Measurements from ENCODE around the gene CFAP46. TPM values are rescaled to one million over a fixed set of nuclear protein-coding genes. Genes with fewer than 3 reads are reported as not detected.

The CFAP46 gene
- total and polyA plus RNA-seq, 9 of the 15 experiments (the other 6 are each of a cell fraction or from before 2014, with no cell fraction given), result not detected

- Histone ChIP-seq H3K27ac (ENCODE audit: extremely low read depth, low read depth, low read length) (no peak overlapping the region), H3K27me3 (ENCODE audit: control insufficient read depth in 2 of 2, insufficient read depth in 2 of 2, low read length in 2 of 2) (peaks cover 0 to 22% of the 10 kb centered on the region in 2 experiments; a peak in 2 of 5 replicates), H3K9me3 (replicated peaks; ENCODE audit: control insufficient read depth, insufficient read depth, low read depth, low read length) (no peaks in the 10 kb centered on the region), H3K4me3 (no peak overlapping the region), H3K9me1 (ENCODE audit: control insufficient read depth, insufficient read depth, low read length) (no peaks in the 10 kb centered on the region), H3K36me3 (ENCODE audit: control insufficient read depth, insufficient read depth, low read length) (no peaks in the 10 kb centered on the region), H3K79me2 (ENCODE audit: control insufficient read depth, insufficient read depth, low read length) (no peaks in the 10 kb centered on the region), H3K4me2 (ENCODE audit: insufficient read depth, low read length) (no peak overlapping the region), H2AFZ (ENCODE audit: low read depth, low read length) (no peak overlapping the region), H4K20me1 (replicated peaks; ENCODE audit: control insufficient read depth, insufficient read depth, low read length) (no peaks in the 10 kb centered on the region), H3K9ac (ENCODE audit: insufficient read depth in 1 of 2, low read depth in 2 of 2, low read length in 2 of 2) (no peak overlapping the region), H3K4me1 (replicated peaks in 1 of 2; ENCODE audit: control insufficient read depth in 2 of 2, insufficient read depth in 2 of 2, low read length in 2 of 2) (peaks cover 0 to 4% of the 10 kb centered on the region in 2 experiments; a peak in 2 of 5 replicates)
- no peak for ATAC-seq
- BruUV-seq (replicated peaks), result no TSS peak
- CTCF ChIA-PET (ENCODE audit: low intra/inter-chr PET ratio), result no interaction called here
- WGBS (ENCODE audit: insufficient coverage, low coverage, missing lambda C conversion rate), result 0% methylated on average over 11 of the region's 16 CpGs
- in situ Hi-C loops (cut with MboI) (no loop called here), intact Hi-C loops (cut with micrococcal nuclease) (no loop called here)
- POLR2A ChIA-PET, result interaction anchor here (1.2 kb wide), 1 partner anchor 26 kb away, joined by 4 read pairs; no protein-coding TSS in a partner anchor
- DNase-seq (ENCODE audit: extremely low read depth in 1 of 4, low spot score in 3 of 4), result no peak
- FAIRE-seq, result no peak
- no peak for TF ChIP-seq FOXA1 (IDR thresholded peaks at IDR 0.05; ENCODE audit: borderline replicate concordance)
- no peak for TF ChIP-seq CHD1 (IDR thresholded peaks at IDR 0.05; ENCODE audit: low read length)
- TF ChIP-seq POLR2B (IDR thresholded peaks at IDR 0.05; ENCODE audit: low read depth, partially characterized antibody), result no peak
- TF ChIP-seq TBL1XR1 (IDR thresholded peaks at IDR 0.05; ENCODE audit: low read length in 2 of 2), result no peak
- no peak for TF ChIP-seq TAF9B (IDR thresholded peaks at IDR 0.05; ENCODE audit: partially characterized antibody)
- TF ChIP-seq NCOA1 (IDR thresholded peaks at IDR 0.05; ENCODE audit: low read depth), result no peak
- TF ChIP-seq IFI16 (CRISPR knock-in tag; IDR thresholded peaks at IDR 0.05), result no peak
- TF ChIP-seq, protein P1, sequence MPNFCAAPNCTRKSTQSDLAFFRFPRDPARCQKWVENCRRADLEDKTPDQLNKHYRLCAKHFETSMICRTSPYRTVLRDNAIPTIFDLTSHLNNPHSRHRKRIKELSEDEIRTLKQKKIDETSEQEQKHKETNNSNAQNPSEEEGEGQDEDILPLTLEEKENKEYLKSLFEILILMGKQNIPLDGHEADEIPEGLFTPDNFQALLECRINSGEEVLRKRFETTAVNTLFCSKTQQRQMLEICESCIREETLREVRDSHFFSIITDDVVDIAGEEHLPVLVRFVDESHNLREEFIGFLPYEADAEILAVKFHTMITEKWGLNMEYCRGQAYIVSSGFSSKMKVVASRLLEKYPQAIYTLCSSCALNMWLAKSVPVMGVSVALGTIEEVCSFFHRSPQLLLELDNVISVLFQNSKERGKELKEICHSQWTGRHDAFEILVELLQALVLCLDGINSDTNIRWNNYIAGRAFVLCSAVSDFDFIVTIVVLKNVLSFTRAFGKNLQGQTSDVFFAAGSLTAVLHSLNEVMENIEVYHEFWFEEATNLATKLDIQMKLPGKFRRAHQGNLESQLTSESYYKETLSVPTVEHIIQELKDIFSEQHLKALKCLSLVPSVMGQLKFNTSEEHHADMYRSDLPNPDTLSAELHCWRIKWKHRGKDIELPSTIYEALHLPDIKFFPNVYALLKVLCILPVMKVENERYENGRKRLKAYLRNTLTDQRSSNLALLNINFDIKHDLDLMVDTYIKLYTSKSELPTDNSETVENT (CRISPR knock-in tag; IDR thresholded peaks at IDR 0.05), result no peak
- no peak for TF ChIP-seq TAF15 (IDR thresholded peaks at IDR 0.05; ENCODE audit: low read depth, low read length)
- TF ChIP-seq ZSCAN29 (IDR thresholded peaks at IDR 0.05), result no peak
- no peak for TF ChIP-seq HMG20B (CRISPR knock-in tag; IDR thresholded peaks at IDR 0.05)
- no peak for TF ChIP-seq ZNF184 (CRISPR knock-in tag; IDR thresholded peaks at IDR 0.05)
Measured at GRCh38 chr10:132897516-132898381, 44.6 kb downstream of the CFAP46 start.
